K562 (cell line): Measurements from ENCODE around the gene NOP16. TPM values are rescaled to one million over a fixed set of nuclear protein-coding genes. Genes with fewer than 3 reads are reported as not detected.

Experiments used
- ATAC-seq: fragments of 200-7000 bp; cut with Tn5 transposase; 3 replicates; pipeline ENCODE4 v1.9.1; 2020; ENCODE audit warnings: moderate library complexity
- BruUV-seq: library from RNA; stranded (reverse); fragments of 400-500 nt; replicated peaks from 2 replicates; lab custom pipeline; 2021; lab: Mats Ljungman, UMichigan
- CTCF ChIA-PET: fragments of 300-600 bp; formaldehyde crosslinking; extraction: SDS; loops from one replicate; lab custom pipeline; 2021; ENCODE audit warnings: low intra/inter-chr PET ratio; lab: Yijun Ruan, JAX
- POLR2A ChIA-PET: fragments of 300-600, 350-650 bp; sonication (Branson Sonifier 250); formaldehyde crosslinking; extraction: SDS; loops from one replicate; lab custom pipeline; 2021; ENCODE audit warnings: antibody characterized with exemption, inconsistent platforms; lab: Yijun Ruan, JAX
- DNase-seq, 4 experiments: peaks; one replicate each; pipeline versions ENCODE4 v3.0.0 to v3.0.0-alpha.2; 2011 to 2018; ENCODE audit warnings: low spot score in 3 of 4, mixed read lengths in 3 of 4; ENCODE audit errors: extremely low read depth in 1 of 4
- FAIRE-seq: peaks from 2 replicates; lab custom pipeline; 2011; peaks lifted over from hg19 to GRCh38; lab: Jason Lieb, UNC
- H2AFZ ChIP-seq: 2 replicates; pipeline ENCODE4 v1.6.0; 2011; ENCODE audit warnings: low read depth, low read length, control low read depth, inconsistent platforms
- H3K27ac ChIP-seq: fragments of 200-600 bp; 3 replicates; pipeline ENCODE4 v1.8.0; 2011; ENCODE audit warnings: low read depth, mild to moderate bottlenecking, control low read depth, inconsistent platforms, low read length, moderate library complexity, mixed read lengths; ENCODE audit errors: extremely low read depth
- H3K27me3 ChIP-seq, 2 experiments: fragments of 300-600 bp in 1 of 2; 2 replicates in 1 of 2; 3 replicates in 1 of 2; pipeline versions ENCODE4 v1.6.0 to v1.8.0; 2011; ENCODE audit warnings: inconsistent platforms in 2 of 2, low read length in 2 of 2, mild to moderate bottlenecking in 1 of 2, mixed read lengths in 1 of 2, moderate library complexity in 1 of 2; ENCODE audit not compliant: control insufficient read depth in 2 of 2, insufficient read depth in 2 of 2
- H3K36me3 ChIP-seq: fragments of 300-600 bp; 3 replicates; pipeline ENCODE4 v1.8.0; 2011; ENCODE audit warnings: mild to moderate bottlenecking, low read length, inconsistent platforms; ENCODE audit not compliant: control insufficient read depth, insufficient read depth
- H3K4me1 ChIP-seq, 2 experiments: fragments of 200-600 bp in 1 of 2; replicated peaks in 1 of 2; 2 replicates in 1 of 2; 3 replicates in 1 of 2; pipeline versions ENCODE4 v1.5.1 to v1.8.0; 2011; ENCODE audit warnings: inconsistent platforms in 2 of 2, low read length in 2 of 2, mild to moderate bottlenecking in 1 of 2, mixed read lengths in 1 of 2, moderate library complexity in 1 of 2; ENCODE audit not compliant: control insufficient read depth in 2 of 2, insufficient read depth in 2 of 2
- H3K4me2 ChIP-seq: 2 replicates; pipeline ENCODE4 v1.6.1; 2011; ENCODE audit warnings: low read length, control low read depth, inconsistent platforms, mixed read lengths; ENCODE audit not compliant: insufficient read depth
- H3K4me3 ChIP-seq: fragments of 200-600 bp; sonication (generic), shearing (Covaris generic); 2 replicates; pipeline ENCODE4 v1.5.1; 2016; ENCODE audit warnings: control low read depth, inconsistent platforms
- H3K79me2 ChIP-seq: fragments of 200-600 bp; 3 replicates; pipeline ENCODE4 v1.8.0; 2011; ENCODE audit warnings: low read length, inconsistent platforms; ENCODE audit not compliant: control insufficient read depth, insufficient read depth
- H3K9ac ChIP-seq, 2 experiments: 2 replicates each; pipeline versions ENCODE4 v1.6.0 to v1.6.1; 2011; ENCODE audit warnings: low read depth in 2 of 2, low read length in 2 of 2, control low read depth in 1 of 2, inconsistent platforms in 1 of 2, mild to moderate bottlenecking in 1 of 2, mixed read lengths in 1 of 2; ENCODE audit not compliant: insufficient read depth in 1 of 2
- H3K9me1 ChIP-seq: one replicate; pipeline ENCODE4 v1.6.0; 2011; ENCODE audit warnings: inconsistent platforms, mild to moderate bottlenecking, low read length, moderate library complexity; ENCODE audit not compliant: control insufficient read depth, insufficient read depth
- H3K9me3 ChIP-seq: replicated peaks from 2 replicates; pipeline ENCODE4 v1.5.1; 2011; ENCODE audit warnings: low read depth, low read length, inconsistent platforms; ENCODE audit not compliant: control insufficient read depth, insufficient read depth
- H4K20me1 ChIP-seq: replicated peaks from 2 replicates; pipeline ENCODE4 v1.6.1; 2011; ENCODE audit warnings: low read length, inconsistent platforms, mixed read lengths; ENCODE audit not compliant: control insufficient read depth, insufficient read depth
- NFIC ChIP-seq: fragments of 450-650 bp; IDR thresholded peaks from 2 replicates; pipeline ENCODE4 v1.6.1; 2017; ENCODE audit warnings: mild to moderate bottlenecking, inconsistent platforms
- NFRKB ChIP-seq: fragments of 450-650 bp; IDR thresholded peaks from 2 replicates; pipeline ENCODE4 v1.6.1; 2016; ENCODE audit warnings: low read depth
- PHF8 ChIP-seq: fragments of 200-600 bp; sonication (generic); IDR thresholded peaks from 2 replicates; pipeline ENCODE4 v1.6.1; 2012; ENCODE audit warnings: mixed run types, mild to moderate bottlenecking, inconsistent platforms, low read length, moderate library complexity, borderline replicate concordance
- TEAD4 ChIP-seq, 2 experiments: sonication (generic) in 1 of 2; formaldehyde crosslinking in 1 of 2; IDR thresholded peaks; 2 replicates each; pipeline versions ENCODE4 v1.6.1 to v1.8.0; 2012 to 2022; ENCODE audit warnings: borderline replicate concordance in 1 of 2, inconsistent platforms in 1 of 2, low read length in 1 of 2, mild to moderate bottlenecking in 1 of 2, missing genetic modification reagents in 1 of 2
- ZNF668 ChIP-seq: fragments of 250-450 bp; sonication (Bioruptor Pico); IDR thresholded peaks from 2 replicates; pipeline ENCODE4 v1.8.0; 2022; ENCODE audit warnings: mild to moderate bottlenecking, inconsistent platforms
- WGBS: fragments of 100-300 bp; shearing (Covaris generic); methylation state at CpG from one replicate; pipeline ENCODE4 v1.1.6; 2016; ENCODE audit warnings: low coverage, mixed read lengths; ENCODE audit not compliant: insufficient coverage; ENCODE audit errors: missing lambda C conversion rate; 5-methylcytosine and 5-hydroxymethylcytosine counted together
- in situ Hi-C: fragments of 300-500 bp; cut with MboI; formaldehyde crosslinking; loops from 4 replicates; pipeline ENCODE4 v1.15.0; 2018; ENCODE audit warnings: inconsistent platforms, mixed read lengths
- intact Hi-C: fragments of 100-400 bp; cut with micrococcal nuclease; formaldehyde crosslinking; loops from 2 replicates; pipeline ENCODE4 v1.14.2; 2022
- polyA plus RNA-seq, 8 experiments: library from polyadenylated mRNA; depleted of rRNA in 4 of 8; stranded (reverse) in 5 of 8; unstranded in 3 of 8; fragments of >200 nt; fragmentation: Nextera tagmentation in 2 of 8; fragmentation: Illumina TruSeq in 1 of 8; extraction: Ambion mirVana in 2 of 8; extraction: Trizol in 1 of 8; gene quantifications; 2 replicates each; pipeline versions ENCODE4 v1.2.1 to v1.2.3, GENCODE V29; 2011 to 2014; ENCODE audit warnings: inconsistent platforms in 1 of 8, missing spikeins in 1 of 8
- total RNA-seq, 7 experiments: library from RNA; depleted of rRNA in 6 of 7; stranded (reverse); fragments of >200 nt in 6 of 7; fragmentation: Illumina TruSeq in 2 of 7; extraction: Trizol in 2 of 7; gene quantifications; 2 replicates each; pipeline versions ENCODE4 v1.2.1 to v1.2.3, GENCODE V29; 2011 to 2021; ENCODE audit warnings: low replicate concordance in 1 of 7
- TF ChIP-seq, protein P1 (sequence below): fragments of 450-650 bp; IDR thresholded peaks from 2 replicates; pipeline ENCODE4 v1.6.1; 2016; ENCODE audit warnings: antibody characterized with exemption

Gene NOP16
- total and polyA plus RNA-seq, 9 of the 15 experiments (the other 6 are each of a cell fraction or from before 2014, with no cell fraction given), result 92.5 to 342 (median 148) TPM

DNA sequence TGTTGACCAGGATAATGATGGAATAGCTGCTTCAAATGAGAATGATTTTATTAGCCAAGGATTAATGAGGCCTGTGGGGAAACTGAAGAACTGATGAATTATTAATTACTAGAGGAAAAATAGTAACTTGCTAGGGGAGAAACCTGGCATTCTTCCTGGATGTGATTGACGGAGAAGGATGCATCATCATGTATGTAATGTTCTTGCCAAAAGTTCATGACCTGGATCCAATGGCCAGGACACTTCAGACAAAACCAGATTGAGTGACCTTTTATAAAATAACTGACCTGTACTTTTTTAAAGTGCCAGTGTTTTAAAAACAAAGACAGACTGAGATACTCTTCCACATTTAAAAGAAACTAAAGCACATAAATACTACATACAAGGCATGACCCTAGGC is 50.5 kb downstream of the NOP16 start:
- Histone ChIP-seq H3K4me1 (peaks cover 4 to 9% of the 10 kb centered on the region in 2 experiments; a peak in 4 of 5 replicates), H3K36me3 (peaks cover 50% of the 10 kb centered on the region), H3K27ac (no peak overlapping the region), H4K20me1 (no peaks in the 10 kb centered on the region), H3K4me2 (no peak overlapping the region), H3K27me3 (no peaks in the 10 kb centered on the region), H2AFZ (no peak overlapping the region), H3K4me3 (no peak overlapping the region), H3K9me1 (peaks cover 4% of the 10 kb centered on the region), H3K9me3 (no peaks in the 10 kb centered on the region), H3K9ac (no peak overlapping the region), H3K79me2 (no peaks in the 10 kb centered on the region)
- no peak for ATAC-seq
- FAIRE-seq, result no peak
- ChIA-PET CTCF (no interaction called here), POLR2A (no interaction called here)
- BruUV-seq, result no TSS peak
- TF ChIP-seq TEAD4 (IDR thresholded peaks at IDR 0.05; ENCODE audit: low read length), result no peak
- no peak for TF ChIP-seq TEAD4 (CRISPR knock-in tag; IDR thresholded peaks at IDR 0.05; ENCODE audit: borderline replicate concordance)
- TF ChIP-seq NFIC, result no peak
- TF ChIP-seq PHF8, result no peak
- TF ChIP-seq, protein P1, sequence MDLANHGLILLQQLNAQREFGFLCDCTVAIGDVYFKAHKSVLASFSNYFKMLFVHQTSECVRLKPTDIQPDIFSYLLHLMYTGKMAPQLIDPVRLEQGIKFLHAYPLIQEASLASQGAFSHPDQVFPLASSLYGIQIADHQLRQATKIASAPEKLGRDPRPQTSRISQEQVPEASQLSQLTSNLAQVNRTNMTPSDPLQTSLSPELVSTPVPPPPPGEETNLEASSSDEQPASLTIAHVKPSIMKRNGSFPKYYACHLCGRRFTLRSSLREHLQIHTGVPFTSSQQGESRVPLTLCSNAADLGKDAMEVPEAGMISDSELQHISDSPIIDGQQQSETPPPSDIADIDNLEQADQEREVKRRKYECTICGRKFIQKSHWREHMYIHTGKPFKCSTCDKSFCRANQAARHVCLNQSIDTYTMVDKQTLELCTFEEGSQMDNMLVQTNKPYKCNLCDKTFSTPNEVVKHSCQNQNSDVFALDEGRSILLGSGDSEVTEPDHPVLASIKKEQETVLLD, result no peak
- TF ChIP-seq NFRKB, result no peak
- TF ChIP-seq ZNF668 (CRISPR knock-in tag), result no peak
- 38% methylated on average over 1 of the region's 1 CpG for WGBS
- in situ Hi-C loops (no loop called here), intact Hi-C loops (no loop called here)
- no peak for DNase-seq
